CD4-positive, alpha-beta T cell treated with Interleukin-4 for 1 hour (primary cell): Measurements from ENCODE around the gene HMGCS2.
A peak's percentile ranks its signal among the peaks of the same experiment; 100 is the strongest.
"Not testable (repeated sequence)": the region's sequence is repeated elsewhere in the genome, so short reads cannot be mapped to it uniquely, and the experiment has no call there.

Source experiments
- DNase-seq, 2 donors: peaks; one replicate each; pipeline ENCODE4 v3.0.0-alpha.2; 2020 to 2022

Gene HMGCS2

DNA sequence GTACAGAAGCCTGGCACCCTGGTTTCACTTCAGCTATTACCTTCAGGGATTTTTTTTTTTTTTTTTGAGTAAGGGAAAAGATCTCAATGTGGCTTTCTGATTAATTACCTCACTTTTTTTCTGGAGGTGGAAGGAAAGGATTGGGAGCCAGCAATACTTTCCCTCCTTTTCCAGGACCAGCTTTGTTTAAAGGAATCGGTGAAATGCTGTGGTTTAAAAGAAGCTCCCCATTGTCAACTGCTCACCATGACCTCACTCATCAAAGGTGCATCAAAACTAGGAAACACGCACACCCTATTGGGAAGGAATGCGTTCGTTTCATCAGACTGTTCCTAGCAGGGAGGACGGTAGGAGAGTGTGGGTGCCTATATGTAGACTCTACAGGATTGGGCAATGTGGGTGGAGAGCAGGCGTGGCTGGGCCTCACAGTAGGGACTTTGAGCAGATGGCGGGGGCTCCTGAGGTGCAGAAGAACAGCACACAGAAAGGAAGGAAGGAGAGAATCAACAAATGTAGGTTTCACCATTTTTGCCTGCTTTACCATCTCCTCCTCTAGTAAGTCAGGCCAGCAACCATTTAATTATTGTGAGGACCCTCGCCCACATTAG is 44.0 kb downstream of the HMGCS2 start:
- no peak for DNase-seq

DNA sequence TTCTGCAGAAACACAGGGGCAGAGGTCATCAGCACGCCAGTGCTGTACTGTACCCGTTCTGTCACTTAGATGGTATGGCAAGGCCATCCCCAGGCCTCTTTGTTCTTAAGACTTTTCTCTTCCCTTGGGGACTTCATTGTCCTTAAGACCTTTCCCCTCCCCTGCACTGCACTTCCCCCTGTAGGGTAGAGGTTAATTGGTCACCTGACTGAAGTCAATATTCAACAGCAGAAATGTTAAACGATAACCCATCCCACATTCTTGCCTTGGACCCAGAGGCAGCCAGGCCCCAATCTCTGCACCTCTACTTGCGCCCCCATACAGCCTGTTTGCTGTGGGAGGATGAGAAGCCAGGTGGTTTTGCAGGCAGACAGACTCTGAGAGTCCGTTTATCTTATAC is 46.8 kb downstream of the HMGCS2 start:
- no peak for DNase-seq

DNA sequence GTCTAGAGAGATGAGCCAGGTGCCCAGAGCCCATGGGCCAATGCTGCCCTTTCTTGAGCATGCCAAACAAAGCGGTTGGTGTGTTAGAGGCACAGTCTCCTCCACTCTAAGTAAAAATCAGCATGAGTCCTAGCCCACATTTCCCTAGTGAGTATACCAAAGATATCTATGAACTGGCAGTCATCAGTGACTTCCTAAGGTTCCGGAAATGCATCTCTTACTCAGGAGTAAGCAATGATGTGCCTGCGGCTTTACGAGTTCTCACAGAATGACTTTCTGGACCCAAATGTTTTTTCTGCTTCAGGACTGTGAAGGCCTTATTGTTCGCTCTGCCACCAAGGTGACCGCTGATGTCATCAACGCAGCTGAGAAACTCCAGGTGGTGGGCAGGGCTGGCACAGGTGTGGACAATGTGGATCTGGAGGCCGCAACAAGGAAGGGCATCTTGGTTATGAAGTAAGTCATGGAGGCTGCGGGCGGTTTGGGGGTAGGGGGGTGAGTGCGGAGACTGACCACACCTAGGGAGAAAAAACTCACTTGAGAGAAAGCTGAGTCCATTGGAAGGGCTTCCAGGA is 47.8 kb downstream of the HMGCS2 start:
- DNase-seq, result no peak

DNA sequence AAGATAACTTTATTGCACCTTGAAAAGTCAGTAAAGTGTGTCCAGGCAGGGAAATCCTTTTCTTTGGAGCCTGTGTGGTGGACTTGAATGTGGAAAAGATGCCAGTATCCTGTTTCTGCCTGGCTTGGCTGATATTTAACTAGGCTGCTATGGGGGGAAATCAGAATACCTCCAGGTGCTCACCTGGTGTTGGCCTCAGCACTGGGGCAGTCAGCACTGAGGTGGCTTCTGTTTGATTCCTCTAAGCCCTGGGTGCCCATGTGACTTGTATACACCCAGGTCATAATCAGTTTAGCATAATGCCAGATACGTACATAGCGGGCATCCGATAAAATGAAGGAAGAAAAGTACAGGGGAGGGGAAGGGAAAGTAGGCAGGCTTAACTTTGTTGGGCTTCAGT is 49.7 kb downstream of the HMGCS2 start:
- DNase-seq, result no peak

DNA sequence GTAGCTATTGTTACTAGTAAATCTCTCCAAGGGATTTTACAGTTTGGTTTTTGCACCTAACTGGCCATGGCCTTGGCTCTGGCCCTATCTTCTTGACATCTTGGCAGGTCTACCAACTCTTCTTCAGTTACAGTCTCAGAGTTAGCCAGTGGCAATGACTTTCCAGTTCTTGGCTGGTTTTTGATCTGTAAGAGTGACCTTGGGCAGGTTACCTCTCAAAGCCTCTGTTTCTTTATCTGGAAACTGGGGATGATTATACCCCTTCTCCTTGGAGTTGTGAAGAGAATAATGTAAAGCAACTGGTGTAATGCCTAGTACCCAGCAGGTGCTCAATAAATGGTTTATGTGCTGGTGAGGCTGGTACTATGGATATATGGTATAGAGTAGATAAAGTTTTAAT is 50.3 kb downstream of the HMGCS2 start:
- DNase-seq, result no peak

DNA sequence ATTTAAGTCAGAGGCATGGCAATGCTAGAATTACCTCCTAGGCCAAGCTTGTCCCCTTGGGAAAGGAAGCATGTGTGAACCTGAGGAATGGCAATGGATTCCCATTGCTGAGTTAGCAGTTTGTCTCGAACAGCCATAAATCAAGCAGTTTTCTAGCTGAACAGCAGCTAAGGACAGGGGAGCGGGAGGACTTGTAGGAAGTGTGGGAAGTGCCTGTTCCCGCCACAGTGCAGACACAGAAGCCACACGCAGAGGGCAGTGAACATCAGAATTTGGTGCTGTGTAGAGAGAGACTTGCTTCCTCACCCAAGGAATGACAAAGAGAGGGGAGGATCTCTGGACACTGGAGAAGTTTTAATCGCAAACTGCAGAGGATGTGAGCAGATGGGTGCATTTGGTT is 53.2 kb downstream of the HMGCS2 start:
- no peak for DNase-seq

DNA sequence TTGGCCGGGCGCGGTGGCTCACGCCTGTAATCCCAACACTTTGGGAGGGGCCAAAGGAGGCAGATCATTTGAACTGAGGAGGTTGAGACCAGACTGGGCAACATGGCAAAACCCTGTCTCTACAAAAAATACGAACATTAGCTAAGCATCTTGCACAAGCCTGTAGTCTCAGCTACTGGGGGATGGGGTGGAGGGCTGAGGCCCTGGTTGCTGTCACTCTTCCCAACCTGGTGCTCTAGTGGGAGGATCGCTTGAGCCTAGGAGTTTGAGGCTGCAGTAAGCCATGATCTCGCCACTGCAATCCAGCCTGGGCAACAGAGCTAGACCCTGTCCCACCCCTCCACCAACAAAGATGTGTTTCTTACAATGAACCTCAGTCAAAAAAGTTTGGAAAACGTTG is 54.1 kb downstream of the HMGCS2 start:
- DNase-seq, result no peak

DNA sequence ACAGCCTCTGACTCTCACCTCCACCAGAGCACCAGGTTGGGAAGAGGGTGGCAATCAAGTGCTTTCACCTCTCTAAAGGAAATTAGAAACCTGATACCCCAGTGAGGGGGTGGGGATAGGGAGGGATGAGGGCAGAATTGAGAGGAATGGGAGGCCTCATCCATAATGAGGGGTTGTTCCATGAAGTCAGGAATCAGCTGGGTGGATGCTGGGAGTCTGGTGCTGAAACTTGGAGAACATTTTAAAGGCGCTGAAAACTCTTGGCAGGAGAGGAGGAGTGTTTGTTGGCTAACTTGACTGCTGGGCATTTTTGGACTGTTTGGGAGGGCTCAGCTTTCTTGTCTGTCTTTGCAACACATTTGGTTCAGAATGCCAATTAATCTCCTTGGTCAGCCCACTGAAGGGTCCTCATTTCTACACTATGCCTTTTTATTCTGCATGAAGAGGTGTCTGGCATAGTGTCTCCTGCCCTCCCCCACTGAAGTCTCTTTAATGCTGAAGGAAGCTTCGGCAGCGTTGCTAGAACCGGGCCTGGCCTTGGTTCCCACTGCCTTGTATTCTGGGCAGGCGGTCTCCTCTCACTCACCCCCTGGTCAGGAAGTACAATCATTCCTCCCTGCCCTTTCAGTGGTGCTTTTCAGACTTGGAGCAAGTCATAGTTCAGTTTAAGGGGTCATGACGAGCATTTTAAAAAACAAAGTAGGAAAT is 54.8 kb downstream of the HMGCS2 start:
- no peak for DNase-seq

DNA sequence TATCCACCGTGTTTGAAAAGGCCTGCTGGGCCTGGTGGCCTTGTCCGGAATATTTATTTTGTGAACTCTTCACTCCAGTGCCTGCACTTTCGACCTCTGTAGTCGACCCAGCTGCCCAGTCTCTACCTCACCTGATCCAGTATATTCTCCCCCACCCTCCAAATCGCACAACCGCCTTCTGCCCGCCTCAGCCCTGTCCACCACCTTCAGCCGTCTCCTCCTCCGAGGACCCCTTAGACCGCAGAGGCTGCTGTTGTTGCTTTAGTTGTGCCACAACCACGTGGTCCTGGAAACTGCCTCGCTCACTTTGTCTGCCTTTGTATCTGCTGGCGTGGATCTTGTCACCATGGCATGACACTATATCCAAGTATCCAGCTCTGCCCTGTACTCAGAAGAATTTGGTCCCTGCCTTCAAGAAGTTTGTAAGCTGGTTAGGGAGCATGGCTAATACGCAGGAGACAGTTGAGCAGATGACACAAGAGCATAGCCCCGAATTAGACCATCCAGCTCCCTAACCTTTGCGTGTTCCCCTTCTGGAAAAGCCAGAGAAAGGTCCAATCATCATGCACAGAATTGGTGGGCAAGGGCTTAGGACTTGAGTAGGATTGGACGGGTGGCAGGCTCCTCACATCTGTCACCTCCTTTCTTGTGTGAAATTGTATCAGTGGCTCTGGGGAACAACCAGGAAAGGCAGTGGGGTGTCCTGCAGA is 55.5 kb downstream of the HMGCS2 start:
- no peak for DNase-seq

DNA sequence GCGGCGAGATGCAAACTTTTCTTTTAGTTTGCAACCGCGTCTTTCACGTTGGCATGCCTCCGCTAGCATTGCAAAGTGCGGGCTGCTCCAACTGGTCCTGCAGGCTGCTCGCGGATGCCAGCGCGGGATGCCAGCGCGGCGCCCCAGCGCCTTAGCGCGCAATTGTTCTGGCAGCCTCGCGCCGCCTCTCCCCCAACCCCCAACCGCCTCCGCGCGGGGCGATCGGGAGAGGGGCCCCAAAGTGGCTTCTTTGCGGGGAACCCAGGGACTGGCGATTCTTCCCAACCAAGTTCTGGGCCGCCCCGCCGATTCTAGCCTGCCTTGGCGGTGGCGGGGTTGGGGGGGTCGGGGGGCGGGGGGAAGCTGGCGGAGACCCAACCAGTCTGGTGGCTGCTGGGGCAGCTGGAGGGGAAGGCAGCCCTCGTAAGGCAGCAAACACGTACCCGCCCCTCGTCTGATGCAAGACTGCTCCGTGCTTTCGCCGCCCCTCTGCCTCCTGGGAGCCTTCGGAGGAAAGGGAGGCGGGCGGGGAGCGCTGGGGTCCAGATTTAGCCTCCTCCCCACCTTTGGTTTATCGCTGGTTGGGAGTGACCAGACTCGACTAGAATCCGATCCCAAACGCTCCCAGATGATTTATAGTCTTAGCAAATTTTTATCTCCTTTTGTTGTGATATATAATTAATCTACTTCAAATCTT is 56.2 kb downstream of the HMGCS2 start:
- peak in 1 of 2 donors; percentile 2 for DNase-seq

DNA sequence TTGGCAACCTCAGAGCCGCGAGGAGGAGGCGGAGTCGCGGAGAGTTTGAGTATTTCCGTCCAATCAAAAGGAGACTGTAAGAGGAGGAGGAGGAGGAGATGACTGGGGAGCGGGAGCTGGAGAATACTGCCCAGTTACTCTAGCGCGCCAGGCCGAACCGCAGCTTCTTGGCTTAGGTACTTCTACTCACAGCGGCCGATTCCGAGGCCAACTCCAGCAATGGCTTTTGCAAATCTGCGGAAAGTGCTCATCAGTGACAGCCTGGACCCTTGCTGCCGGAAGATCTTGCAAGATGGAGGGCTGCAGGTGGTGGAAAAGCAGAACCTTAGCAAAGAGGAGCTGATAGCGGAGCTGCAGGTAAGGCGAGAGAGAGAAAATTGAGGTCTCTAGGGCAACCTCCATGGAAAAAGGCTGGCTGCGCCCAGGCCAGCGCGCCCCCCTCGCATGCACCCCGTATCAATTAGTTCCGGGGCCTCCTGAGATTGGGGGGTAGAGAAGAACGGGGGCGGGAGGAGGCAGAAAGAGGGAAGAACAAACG is 56.8 kb downstream of the HMGCS2 start, which contains the start of gene PHGDH:
PHGDH (plus strand) TSS at position 131 of the 538 bp plus-strand sequence; CDS start at position 220, 89 bp downstream.
- DNase-seq, result peak; percentile 32 to 51

DNA sequence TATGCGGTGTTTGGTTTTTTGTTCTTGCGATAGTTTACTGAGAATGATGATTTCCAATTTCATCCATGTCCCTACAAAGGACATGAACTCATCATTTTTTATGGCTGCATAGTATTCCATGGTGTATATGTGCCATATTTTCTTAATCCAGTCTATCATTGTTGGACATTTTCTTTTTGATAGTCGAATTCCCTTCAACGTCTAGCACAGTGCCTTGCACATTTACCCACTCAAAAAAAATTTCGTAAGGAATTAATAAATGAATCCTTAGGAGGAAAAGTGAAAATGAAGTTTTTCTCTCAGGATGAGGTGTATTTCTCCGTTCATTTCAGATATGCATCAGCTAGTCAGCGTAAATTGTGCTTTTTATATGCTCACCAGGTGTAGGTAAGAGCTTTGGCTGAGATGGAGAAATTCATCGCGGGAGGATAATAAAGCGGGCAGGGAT is 57.3 kb downstream of the HMGCS2 start:
- not testable (repeated sequence) for DNase-seq

DNA sequence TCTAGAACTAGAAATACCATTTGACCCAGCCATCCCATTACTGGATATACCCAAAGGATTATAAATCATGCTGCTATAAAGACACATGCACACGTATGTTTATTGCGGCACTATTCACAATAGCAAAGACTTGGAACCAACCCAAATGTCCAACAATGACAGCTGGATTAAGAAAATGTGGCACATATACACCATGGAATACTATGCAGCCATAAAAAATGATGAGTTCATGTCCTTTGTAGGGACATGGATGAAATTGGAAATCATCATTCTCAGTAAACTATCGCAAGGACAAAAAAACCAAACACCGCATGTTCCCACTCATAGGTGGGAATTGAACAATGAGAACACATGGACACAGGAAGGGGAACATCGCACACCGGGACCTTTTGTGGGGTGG is 62.1 kb downstream of the HMGCS2 start:
- not testable (repeated sequence) for DNase-seq

DNA sequence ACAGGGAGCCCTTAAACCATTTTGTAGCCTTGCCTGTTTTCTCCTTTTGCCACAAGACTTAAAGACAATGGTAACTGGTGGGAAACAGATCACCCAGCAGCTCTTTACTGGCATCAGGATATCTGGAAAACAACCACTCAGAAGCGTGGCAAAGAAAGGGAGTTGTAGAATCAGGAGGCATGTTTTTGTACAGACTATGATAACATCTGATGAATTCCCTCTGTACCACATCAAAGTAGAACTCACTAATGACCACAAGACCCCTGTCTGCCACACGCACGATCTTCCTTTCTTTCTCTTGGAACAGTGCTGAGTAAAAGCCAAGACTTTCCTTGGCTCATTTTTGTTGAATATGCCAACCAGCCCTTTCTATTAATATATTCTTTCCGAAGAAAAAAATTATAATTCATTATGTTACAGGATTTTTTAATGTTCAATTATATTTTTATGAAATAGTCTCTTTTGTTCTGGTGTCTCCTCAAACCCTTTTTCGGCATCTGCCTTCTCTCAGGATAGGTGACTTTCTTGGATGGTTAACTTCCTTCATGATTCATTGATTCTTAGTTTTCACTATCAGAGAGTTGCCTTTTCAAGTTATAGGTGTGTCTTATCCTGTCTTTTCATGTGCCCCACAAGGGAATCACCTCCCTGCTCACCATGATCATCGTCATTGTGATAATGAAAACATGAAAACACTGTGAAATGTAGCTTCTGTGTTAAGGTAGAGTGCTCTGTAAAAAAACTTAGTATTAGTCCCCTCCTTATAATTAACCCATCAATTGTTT is 64.8 kb downstream of the HMGCS2 start:
- DNase-seq, result no peak

DNA sequence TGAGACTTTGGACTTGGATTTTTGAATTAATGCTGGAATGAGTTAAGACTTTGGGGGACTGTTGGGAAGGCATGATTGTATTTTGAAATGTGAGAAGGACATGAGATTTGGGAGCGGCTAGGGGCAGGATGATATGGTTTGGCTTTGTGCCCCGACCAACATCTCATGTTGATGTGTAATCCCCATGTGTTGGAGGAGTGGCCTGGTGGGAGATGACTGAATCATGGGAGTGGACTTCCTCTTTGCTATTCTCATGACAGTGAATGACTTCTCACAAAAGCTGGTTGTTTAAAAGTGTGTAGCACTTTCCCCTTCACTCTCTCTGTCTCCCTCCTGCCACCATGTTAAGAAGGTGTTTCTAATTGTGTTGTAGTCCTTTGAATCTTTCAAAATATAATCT is 66.3 kb downstream of the HMGCS2 start:
- DNase-seq, result peak in 1 of 2 donors; percentile 13

DNA sequence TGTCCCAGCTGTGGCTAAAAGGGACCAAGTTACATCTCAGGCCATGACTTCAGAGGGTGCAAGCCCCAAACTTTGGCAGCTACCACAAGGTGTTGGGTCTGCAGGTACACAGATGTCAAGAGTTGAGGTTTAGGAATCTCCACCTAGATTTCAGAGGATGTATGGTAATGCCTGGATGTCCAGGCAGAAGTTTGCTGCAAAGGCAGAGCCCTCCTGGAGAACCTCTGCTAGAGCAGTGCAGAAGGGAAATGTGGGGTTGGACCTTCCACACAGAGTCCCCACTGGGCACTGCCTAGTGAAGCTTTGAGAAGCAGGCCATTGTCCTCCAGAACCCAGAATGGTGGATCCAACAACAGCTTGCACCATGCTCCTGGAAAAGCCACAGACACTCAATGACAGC is 67.0 kb downstream of the HMGCS2 start:
- DNase-seq, result no peak

DNA sequence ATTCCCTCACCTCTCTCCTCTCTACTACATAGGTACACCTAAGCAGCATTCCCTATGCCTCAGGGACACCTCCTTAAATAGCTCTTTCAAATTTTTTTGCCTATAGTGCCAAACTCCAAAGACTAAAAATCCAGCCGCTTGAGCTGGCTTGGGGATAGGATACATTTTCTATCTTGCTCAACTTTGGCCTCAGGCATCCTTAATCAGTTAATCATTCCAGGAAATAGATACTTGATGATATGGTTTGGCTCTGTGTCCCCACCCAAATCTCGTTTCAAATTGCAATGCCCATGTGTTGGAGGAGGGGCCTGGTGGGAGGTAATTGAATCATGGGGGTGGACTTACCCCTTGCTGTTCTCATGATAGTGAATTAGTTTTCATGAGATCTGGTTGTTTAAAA is 68.4 kb downstream of the HMGCS2 start:
- DNase-seq, result no peak
